Adrenal gland (tissue), 5 donors: ENCODE measurements around the gene DRAM1.

Experiments used
- CTCF ChIP-seq, 6 experiments: fragments of 450-650 bp in 4 of 6; fragments of 200-600 bp in 2 of 6; sonication (generic) in 1 of 6; IDR thresholded peaks; 1 replicate in 5 of 6; 2 replicates in 1 of 6; pipeline versions ENCODE4 v1.5.1 to v1.8.0; 2016 to 2021; ENCODE audit warnings: antibody characterized with exemption in 6 of 6, mild to moderate bottlenecking in 2 of 6, moderate library complexity in 1 of 6
- POLR2A ChIP-seq, 2 donors: fragments of 450-650 bp; IDR thresholded peaks; one replicate each; pipeline ENCODE4 v1.6.1; 2017; ENCODE audit warnings: antibody characterized with exemption in 2 of 2, mild to moderate bottlenecking in 2 of 2, moderate library complexity in 1 of 2
- donor health status: DM: no; HTN: no; CAD: no.

GRCh38 chr12:101828463-101829196, 48.8 kb upstream of the DRAM1 start:
- no peak for TF ChIP-seq CTCF (IDR thresholded peaks at IDR 0.05)
- no peak for TF ChIP-seq POLR2A (IDR thresholded peaks at IDR 0.05)
